ENCODE results near the gene GNAS.
"Not testable (repeated sequence)": the region's sequence is repeated elsewhere in the genome, so short reads cannot be mapped to it uniquely, and the experiment has no call there.

Gene GNAS

DNA sequence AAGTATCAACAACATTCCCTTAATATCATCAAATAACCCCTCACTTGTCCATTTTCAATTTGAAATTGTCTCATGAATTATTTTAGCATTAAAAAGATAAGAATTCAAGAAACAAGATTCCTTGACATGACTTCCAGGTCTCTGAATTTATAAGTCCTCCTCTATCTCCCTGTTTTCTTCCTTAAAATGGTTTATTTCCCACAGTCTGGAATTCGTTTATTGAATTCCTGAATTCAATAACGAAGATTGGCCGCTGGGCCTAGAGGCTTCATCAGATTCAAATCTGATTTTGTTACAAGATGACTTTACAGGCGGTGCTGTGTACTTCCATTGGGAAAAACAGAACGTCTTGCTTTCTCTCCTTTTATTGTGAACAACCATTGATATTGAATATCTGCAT is 79.7 kb downstream of the GNAS start:
- no peak for DNase-seq (ENCODE audit: low spot score)

DNA sequence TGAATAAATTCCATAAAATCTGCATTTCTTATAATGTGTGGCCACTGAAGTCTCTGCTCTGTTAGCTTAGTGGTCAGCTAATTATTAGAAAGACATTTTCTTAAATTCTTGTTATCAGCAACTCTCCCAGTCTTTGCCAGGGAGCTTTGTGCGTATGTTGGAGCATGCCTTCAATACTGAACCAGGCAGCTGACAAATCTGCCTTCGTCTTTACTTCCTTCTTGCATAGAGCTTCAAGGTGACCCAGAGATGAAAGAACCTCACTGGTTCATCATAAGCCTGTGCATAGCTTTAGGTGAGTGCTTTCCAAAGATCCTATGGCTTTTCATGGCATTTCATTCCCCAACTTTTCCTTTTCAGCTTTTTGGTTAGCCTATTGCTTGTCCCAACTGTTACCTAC is 85.6 kb downstream of the GNAS start:
- DNase-seq (ENCODE audit: low spot score), result no peak

DNA sequence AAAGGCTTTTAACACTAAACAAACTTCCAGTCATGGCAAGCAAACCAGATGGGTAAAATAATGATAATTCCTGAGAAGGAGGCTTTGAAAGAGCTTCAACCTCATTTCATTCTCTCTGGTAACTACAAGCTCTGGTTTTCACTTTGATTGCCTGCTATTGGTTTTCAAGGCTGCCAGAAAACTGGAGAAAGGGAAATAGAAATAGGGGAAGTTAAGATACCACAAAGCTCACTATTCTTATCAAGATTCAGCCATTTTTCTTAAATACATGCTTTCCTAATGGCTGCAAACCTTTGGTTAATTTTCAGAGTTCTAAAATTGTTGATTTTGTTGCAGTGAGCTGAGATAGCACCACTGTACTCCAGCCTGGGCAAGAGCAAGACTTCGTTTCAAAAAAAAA is 86.0 kb downstream of the GNAS start:
- DNase-seq (ENCODE audit: low spot score), result no peak

DNA sequence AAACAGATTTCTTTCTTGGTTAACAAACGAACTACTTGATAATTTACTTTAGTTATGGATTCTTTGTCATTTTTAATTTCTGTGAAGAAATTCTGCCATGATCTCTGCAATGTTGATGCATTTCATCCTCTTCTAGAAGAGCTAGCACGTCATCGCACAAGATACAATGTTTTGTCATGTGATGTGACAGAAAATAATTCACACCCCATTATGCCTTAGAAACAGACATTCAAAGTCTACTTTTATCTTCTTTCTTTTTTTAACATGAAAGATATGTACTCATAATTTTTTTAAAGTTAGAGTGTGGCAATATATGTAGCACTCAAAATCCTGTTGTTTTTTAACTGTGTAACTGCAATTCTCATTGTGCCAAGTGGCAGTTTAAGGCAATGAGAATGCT is 89.0 kb downstream of the GNAS start:
- DNase-seq (ENCODE audit: low spot score), result no peak

DNA sequence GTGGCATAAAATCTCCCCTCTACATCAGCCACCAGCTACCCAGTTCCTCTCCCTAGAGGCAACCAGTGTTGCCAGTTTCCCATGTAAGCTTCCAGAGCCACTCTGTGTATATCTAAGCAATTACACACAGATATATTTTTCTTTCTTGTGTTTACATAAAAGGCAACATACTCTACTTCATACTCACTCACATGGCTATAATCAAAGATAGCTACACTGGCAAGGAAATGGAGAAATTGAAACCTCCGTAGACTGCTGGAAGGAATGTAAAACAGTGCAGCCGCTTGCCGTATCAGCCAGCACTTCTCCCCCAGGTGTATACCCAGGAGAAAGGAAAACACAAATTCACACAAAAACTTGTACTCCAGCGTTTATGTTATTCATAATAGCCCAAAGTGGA is 90.0 kb downstream of the GNAS start:
- DNase-seq (ENCODE audit: low spot score), result no peak

DNA sequence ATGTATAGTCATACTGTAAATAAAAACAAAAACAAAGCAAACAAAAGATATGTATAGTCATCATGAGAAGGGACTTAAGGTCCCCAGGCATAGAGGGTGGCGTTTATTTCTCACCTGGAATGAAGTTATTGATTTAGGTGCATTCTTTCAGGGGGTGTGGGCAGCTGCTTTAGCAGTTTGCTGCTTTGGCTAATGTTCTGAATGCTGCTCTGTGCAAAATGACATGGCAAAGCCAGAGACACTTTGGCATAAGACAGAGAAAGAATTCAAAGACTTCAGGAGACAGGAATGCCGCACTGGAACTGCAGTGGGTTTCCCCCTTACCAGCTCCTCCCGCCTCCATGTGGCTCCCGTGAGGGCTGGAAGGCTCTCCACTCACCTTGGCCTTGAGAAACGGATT is 92.1 kb downstream of the GNAS start:
- DNase-seq (ENCODE audit: low spot score), result no peak

DNA sequence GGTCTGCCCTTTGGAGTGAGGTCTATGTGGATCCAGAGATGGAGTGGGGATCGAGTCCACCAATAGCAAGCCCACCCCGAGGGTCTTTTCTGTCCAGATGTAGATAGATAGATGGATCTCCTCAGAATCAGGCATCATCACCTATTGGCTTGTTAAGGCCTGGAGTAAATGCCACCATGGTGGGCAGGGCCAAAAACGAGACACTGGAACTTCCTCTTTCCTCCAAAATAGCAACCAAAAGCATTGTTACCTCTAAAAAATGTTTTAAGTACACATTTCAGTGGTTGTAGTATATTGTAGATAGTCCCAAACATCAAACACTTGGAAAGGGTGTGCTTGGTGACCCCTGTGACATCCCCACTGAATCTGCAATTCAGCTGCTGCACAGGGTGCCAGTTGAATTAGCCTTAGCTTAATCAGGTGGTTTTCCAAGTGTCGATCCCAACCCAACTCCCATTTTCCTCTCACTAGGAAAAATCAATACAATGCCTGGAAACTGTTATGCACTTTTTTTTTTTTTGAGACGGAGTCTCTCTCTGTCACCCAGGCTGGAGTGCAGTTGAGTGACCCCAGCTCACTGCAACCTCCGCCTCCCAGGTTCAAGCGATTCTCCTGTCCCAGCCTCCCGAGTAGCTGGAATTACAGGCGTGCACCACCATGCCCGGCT is 93.6 kb downstream of the GNAS start:
- DNase-seq (ENCODE audit: low spot score), result no peak

DNA sequence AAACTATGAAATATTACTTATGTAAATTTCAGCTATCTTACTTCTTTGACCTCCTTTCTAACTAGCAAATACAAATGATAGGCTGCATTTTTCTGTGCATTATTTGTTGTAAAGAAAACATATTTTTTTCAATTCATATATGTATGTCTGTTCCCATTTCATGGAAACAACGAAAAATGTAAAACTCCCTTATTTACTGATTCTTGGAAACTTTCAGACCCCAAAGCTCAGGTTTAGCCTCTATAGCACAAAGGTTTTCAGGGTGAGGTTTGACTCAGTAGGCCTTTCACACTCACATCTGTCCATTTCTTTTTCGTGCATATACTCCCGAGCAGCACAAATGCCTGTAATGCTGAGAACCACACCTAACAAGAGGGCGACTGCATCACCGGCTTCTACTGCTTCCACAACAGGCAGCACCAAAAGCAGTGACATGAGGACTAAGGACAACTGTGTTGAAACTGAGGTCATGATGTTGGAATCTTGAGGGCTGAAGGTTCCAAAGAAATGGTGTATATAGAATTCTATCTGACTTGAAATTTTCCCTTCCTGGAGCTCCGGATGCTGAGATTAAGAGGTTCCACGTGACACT is 95.4 kb downstream of the GNAS start:
- DNase-seq (ENCODE audit: low spot score), result not testable (repeated sequence)

DNA sequence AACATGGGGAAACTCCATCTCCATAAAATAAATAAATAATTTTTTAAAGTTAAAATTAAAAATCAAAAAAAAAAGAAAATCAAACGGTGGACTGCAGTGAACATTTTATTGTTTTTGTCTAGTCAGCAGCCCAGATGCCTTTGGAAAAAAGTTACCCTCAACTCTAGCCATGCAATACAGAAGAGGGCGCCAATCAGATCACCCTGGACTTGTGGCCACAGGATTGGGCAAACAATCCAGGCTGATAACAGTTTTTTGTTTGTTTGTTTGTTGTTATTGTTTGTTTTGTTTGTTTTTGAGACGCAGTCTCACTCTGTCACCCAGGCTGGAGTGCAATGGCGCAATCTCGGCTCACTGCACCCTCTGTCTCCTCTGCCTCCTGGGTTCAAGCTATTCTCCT is 98.1 kb downstream of the GNAS start:
- DNase-seq (ENCODE audit: low spot score), result no peak

DNA sequence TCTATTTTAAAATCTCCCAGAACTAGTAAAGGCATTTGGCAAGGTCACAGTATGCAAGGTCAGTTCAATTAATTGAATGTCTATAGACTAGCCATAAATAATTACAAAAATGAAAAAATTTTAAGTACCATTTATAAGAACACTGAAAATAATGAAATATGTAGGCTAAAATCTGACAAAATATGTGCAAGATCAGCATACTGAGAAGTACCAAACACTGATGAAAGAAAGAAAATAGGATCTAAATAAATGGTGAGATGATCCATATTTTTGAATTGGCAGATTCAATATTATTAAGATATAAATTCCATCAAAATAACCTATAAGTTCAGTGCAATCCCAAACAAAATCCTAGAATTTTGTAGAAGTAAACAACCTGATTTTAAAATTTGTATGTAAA is 100.5 kb downstream of the GNAS start:
- DNase-seq (ENCODE audit: low spot score), result no peak

DNA sequence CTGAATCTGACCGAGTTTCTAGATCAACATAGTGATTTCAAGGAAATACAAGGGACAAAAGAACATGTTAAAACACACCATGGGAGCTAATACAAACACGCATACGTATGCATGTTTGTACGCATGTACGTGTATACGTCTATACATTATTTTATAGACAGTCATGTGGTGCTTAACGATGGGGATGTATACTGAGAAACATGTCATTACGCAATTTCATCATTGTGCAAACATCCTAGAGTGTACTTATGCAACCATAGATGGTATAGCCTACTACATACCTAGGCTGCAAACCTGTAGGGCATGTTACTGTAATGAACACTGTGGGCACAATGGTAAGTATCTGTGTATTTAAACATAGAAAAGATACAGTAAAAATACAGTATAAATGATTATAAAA is 103.6 kb downstream of the GNAS start:
- DNase-seq (ENCODE audit: low spot score), result no peak

DNA sequence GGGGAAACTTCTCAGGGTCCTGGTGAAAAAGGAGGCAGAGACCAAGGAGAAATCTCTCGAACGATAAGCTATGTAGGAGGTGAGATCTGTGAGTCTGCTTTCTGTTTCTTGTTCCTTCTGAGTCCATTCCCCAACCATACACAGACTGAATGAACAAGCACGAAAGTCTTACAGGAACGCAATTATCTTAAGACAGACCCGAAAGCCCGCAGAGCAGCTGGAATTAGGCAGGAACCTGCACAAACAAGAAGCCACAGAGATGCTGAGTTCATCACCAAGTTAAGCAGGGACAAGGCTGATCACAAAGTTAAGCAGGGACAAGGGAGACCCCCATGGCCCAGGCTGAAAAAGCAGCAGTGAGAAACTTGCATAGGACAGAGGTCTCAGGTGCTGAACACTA is 107.1 kb downstream of the GNAS start:
- DNase-seq (ENCODE audit: low spot score), result no peak
